ENCODE data around the gene DDX10.

DNA sequence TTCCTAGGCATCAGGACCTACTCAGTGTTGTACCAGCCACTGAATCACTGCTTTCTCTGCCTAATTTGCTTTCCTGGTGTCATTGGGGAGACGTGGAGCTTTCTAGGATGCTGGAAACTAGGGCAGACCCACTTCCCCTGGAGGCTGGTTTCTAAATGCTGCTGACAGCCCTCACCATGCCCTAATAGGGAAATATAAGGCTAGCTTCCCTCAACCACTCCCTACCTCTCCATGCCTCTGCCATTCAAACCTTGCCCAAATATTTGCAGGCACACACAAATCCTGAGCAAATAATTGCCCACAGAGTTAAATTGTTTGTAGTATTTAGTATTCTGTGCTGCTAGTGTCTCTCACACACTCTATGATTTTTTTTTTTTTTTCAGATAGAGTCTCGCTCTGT lies 310.2 kb downstream of the DDX10 start:
- no peak for TF ChIP-seq RAD21 (CRISPR knock-in tag; conservative IDR thresholded peaks at IDR 0.05 in 1 of 2, IDR thresholded peaks at IDR 0.05 in 1 of 2)
- TF ChIP-seq ZNF717 (CRISPR knock-in tag; IDR thresholded peaks at IDR 0.05) = no peak
- TF ChIP-seq SIN3A (IDR thresholded peaks at IDR 0.05; ENCODE audit: borderline replicate concordance in 2 of 2, control insufficient read depth in 1 of 2, low read depth in 2 of 2, low read length in 2 of 2) = no peak
- TF ChIP-seq PHF8 (IDR thresholded peaks at IDR 0.05; ENCODE audit: borderline replicate concordance, low read length) = no peak
- TF ChIP-seq SP1 (CRISPR knock-in tag; IDR thresholded peaks at IDR 0.05) = no peak
- TF ChIP-seq, protein P1, sequence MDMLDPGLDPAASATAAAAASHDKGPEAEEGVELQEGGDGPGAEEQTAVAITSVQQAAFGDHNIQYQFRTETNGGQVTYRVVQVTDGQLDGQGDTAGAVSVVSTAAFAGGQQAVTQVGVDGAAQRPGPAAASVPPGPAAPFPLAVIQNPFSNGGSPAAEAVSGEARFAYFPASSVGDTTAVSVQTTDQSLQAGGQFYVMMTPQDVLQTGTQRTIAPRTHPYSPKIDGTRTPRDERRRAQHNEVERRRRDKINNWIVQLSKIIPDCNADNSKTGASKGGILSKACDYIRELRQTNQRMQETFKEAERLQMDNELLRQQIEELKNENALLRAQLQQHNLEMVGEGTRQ (CRISPR knock-in tag; IDR thresholded peaks at IDR 0.05) = no peak
- TF ChIP-seq JUNB (CRISPR knock-in tag; conservative IDR thresholded peaks at IDR 0.05) = no peak
- TF ChIP-seq, protein P2, sequence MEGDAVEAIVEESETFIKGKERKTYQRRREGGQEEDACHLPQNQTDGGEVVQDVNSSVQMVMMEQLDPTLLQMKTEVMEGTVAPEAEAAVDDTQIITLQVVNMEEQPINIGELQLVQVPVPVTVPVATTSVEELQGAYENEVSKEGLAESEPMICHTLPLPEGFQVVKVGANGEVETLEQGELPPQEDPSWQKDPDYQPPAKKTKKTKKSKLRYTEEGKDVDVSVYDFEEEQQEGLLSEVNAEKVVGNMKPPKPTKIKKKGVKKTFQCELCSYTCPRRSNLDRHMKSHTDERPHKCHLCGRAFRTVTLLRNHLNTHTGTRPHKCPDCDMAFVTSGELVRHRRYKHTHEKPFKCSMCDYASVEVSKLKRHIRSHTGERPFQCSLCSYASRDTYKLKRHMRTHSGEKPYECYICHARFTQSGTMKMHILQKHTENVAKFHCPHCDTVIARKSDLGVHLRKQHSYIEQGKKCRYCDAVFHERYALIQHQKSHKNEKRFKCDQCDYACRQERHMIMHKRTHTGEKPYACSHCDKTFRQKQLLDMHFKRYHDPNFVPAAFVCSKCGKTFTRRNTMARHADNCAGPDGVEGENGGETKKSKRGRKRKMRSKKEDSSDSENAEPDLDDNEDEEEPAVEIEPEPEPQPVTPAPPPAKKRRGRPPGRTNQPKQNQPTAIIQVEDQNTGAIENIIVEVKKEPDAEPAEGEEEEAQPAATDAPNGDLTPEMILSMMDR (IDR thresholded peaks at IDR 0.05 in 2 of 3, conservative IDR thresholded peaks at IDR 0.05 in 1 of 3; ENCODE audit: insufficient read depth in 2 of 3, low read depth in 1 of 3, low read length in 3 of 3) = no peak
- no peak for TF ChIP-seq ZNF146 (CRISPR knock-in tag; IDR thresholded peaks at IDR 0.05; ENCODE audit: unreplicated experiment)
